ENCODE results near the gene MGLL. TPM values are rescaled to one million over a fixed set of nuclear protein-coding genes. Genes with fewer than 3 reads are reported as not detected.

MGLL gene
- total RNA-seq, 1 donor from 2014 or later: 2.5 TPM

- H3K9me3 Mint-ChIP-seq: no peaks in the 10 kb centered on the region
- no peak for TF ChIP-seq CTCF (IDR thresholded peaks at IDR 0.05; ENCODE audit: unreplicated experiment)
- no peak overlapping the region for H3K4me3 Mint-ChIP-seq
- DNase-seq (ENCODE audit: low spot score in 2 of 2, unreplicated experiment in 2 of 2): no peak
- H3K27me3 Mint-ChIP-seq (ENCODE audit: low read depth): no peaks in the 10 kb centered on the region
- peaks cover 11% of the 10 kb centered on the region for H3K36me3 Mint-ChIP-seq
- H3K27ac Mint-ChIP-seq: no peak overlapping the region
- no peaks in the 10 kb centered on the region for H3K4me1 Mint-ChIP-seq
These were observed 155.6 kb downstream of the MGLL start for GRCh38 chr3:127666676-127667075.

GRCh38 chr3:127665586-127665985 is 156.7 kb downstream of the MGLL start:
- no peak for TF ChIP-seq CTCF (IDR thresholded peaks at IDR 0.05; ENCODE audit: unreplicated experiment)
- Mint-ChIP-seq H3K27me3 (ENCODE audit: low read depth) (no peaks in the 10 kb centered on the region), H3K4me3 (no peak overlapping the region), H3K9me3 (no peaks in the 10 kb centered on the region), H3K36me3 (peaks cover 11% of the 10 kb centered on the region), H3K4me1 (no peaks in the 10 kb centered on the region), H3K27ac (no peak overlapping the region)
- DNase-seq (ENCODE audit: low spot score in 2 of 2, unreplicated experiment in 2 of 2): no peak

- no peaks in the 10 kb centered on the region for H3K9me3 Mint-ChIP-seq
- DNase-seq (ENCODE audit: low spot score in 2 of 2, unreplicated experiment in 2 of 2): no peak
- no peak overlapping the region for H3K27ac Mint-ChIP-seq
- H3K4me1 Mint-ChIP-seq: no peaks in the 10 kb centered on the region
- H3K27me3 Mint-ChIP-seq (ENCODE audit: low read depth): no peaks in the 10 kb centered on the region
- no peak overlapping the region for H3K4me3 Mint-ChIP-seq
- peaks cover 13% of the 10 kb centered on the region for H3K36me3 Mint-ChIP-seq
- no peak for TF ChIP-seq CTCF (IDR thresholded peaks at IDR 0.05; ENCODE audit: unreplicated experiment)
These were observed 157.2 kb downstream of the MGLL start for GRCh38 chr3:127665165-127665564.

DNA sequence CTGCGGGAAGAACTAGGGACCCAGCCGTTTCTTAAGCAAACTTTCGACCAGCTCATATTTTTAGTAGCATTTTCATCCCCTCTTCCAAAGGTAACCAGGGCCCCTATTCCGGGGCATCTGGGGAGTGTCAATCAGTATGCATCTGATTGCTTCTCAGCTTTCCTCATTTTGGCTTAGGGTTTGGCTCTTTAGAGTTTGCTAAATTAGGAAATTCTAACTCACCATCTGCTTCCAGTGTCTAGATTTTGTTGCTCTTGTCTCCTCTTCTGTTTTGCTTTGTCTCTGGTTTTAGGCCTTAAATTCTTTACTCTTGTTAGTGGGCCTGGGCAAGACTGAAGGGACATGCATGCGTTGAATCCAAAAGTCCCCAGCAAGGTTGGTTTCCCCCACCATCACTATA is 159.2 kb downstream of the MGLL start:
- H3K36me3 Mint-ChIP-seq: peaks cover 13% of the 10 kb centered on the region
- no peak overlapping the region for H3K27ac Mint-ChIP-seq
- H3K9me3 Mint-ChIP-seq: no peaks in the 10 kb centered on the region
- no peak for TF ChIP-seq CTCF (IDR thresholded peaks at IDR 0.05; ENCODE audit: unreplicated experiment)
- DNase-seq (ENCODE audit: low spot score in 2 of 2, unreplicated experiment in 2 of 2): peak in 1 of 2 experiments; percentile 10
- H3K4me1 Mint-ChIP-seq: peaks cover 14% of the 10 kb centered on the region
- no peak overlapping the region for H3K4me3 Mint-ChIP-seq
- no peaks in the 10 kb centered on the region for H3K27me3 Mint-ChIP-seq (ENCODE audit: low read depth)

DNA sequence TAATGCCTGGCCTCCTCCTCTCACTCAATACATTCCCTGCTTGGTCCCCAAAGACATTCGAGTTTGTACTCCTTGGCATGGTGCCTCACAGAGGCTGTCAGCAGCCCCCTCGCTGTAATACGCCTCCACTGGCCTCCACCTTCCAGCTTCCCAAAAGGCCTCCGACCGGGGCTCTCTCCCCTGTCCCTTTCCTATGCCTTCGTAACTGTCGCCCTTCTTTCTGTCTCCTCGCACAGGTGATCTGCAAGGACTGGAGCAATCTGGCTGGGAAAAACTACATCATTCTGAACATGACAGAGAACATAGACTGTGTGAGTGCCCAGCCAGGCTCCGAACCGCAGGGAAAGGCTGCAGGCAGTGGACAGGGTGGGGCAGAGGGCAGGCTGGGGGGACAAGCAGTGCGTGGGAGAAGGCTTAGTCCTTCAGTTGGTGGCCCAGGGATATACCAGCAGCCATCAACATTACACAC is 160.3 kb downstream of the MGLL start:
- Mint-ChIP-seq H3K4me1 (peaks cover 24% of the 10 kb centered on the region), H3K9me3 (no peaks in the 10 kb centered on the region), H3K27ac (no peak overlapping the region), H3K36me3 (peaks cover 13% of the 10 kb centered on the region), H3K4me3 (no peak overlapping the region), H3K27me3 (ENCODE audit: low read depth) (no peaks in the 10 kb centered on the region)
- TF ChIP-seq CTCF (IDR thresholded peaks at IDR 0.05; ENCODE audit: unreplicated experiment): no peak
- peak in 1 of 2 experiments; percentile 29 for DNase-seq (ENCODE audit: low spot score in 2 of 2, unreplicated experiment in 2 of 2)

- peaks cover 24% of the 10 kb centered on the region for H3K4me1 Mint-ChIP-seq
- no peak for TF ChIP-seq CTCF (IDR thresholded peaks at IDR 0.05; ENCODE audit: unreplicated experiment)
- H3K36me3 Mint-ChIP-seq: peaks cover 13% of the 10 kb centered on the region
- H3K9me3 Mint-ChIP-seq: no peaks in the 10 kb centered on the region
- no peak overlapping the region for H3K4me3 Mint-ChIP-seq
- H3K27ac Mint-ChIP-seq: no peak overlapping the region
- no peaks in the 10 kb centered on the region for H3K27me3 Mint-ChIP-seq (ENCODE audit: low read depth)
- no peak for DNase-seq (ENCODE audit: low spot score in 2 of 2, unreplicated experiment in 2 of 2)
These were observed 160.7 kb downstream of the MGLL start for GRCh38 chr3:127661600-127661999.

Data from mesothelial cell of epicardium (in vitro differentiated cells).